RWPE2 (cell line): ENCODE results near the gene FYB1.

Experiments
- ATAC-seq: fragments of 200-7000 bp; cut with Tn5 transposase; 3 replicates; pipeline ENCODE4 v1.9.1; 2021; ENCODE audit warnings: low read depth
- DNase-seq: peaks from one replicate; pipeline ENCODE4 v3.0.0-alpha.2; 2020; ENCODE audit warnings: low spot score
- H3K27ac ChIP-seq: fragments of 450-650 bp; 2 replicates; pipeline ENCODE4 v1.5.1; 2017; ENCODE audit warnings: mild to moderate bottlenecking; ENCODE audit not compliant: poor library complexity, severe bottlenecking
- H3K27me3 ChIP-seq: fragments of 250-450 bp; sonication (Bioruptor Pico); 2 replicates; pipeline ENCODE4 v1.5.1; 2021; ENCODE audit warnings: mild to moderate bottlenecking, moderate library complexity; ENCODE audit not compliant: insufficient read depth, poor library complexity, severe bottlenecking
- H3K36me3 ChIP-seq: fragments of 250-450 bp; sonication (Bioruptor Pico); 2 replicates; pipeline ENCODE4 v1.5.1; 2020; ENCODE audit warnings: low read depth, mild to moderate bottlenecking, moderate library complexity
- H3K4me1 ChIP-seq: fragments of 250-450 bp; sonication (Bioruptor Pico); 2 replicates; pipeline ENCODE4 v1.5.1; 2021; ENCODE audit warnings: mild to moderate bottlenecking, moderate library complexity; ENCODE audit not compliant: insufficient read depth, poor library complexity, severe bottlenecking
- H3K4me3 ChIP-seq: fragments of 250-450 bp; sonication (Bioruptor Pico); 2 replicates; pipeline ENCODE4 v1.5.1; 2021; ENCODE audit warnings: mild to moderate bottlenecking, moderate library complexity; ENCODE audit not compliant: severe bottlenecking
- H3K9me3 ChIP-seq: fragments of 250-450 bp; sonication (Bioruptor Pico); 2 replicates; pipeline ENCODE4 v1.5.1; 2021; ENCODE audit warnings: mild to moderate bottlenecking, moderate library complexity; ENCODE audit not compliant: severe bottlenecking
- TF ChIP-seq, protein P1 (sequence below): fragments of 450-650 bp; IDR thresholded peaks from one replicate; pipeline ENCODE4 v1.5.1; 2017; ENCODE audit warnings: mild to moderate bottlenecking, moderate library complexity; ENCODE audit not compliant: poor library complexity, severe bottlenecking

The FYB1 gene

GRCh38 chr5:39253196-39253595 is 33.8 kb upstream of the FYB1 start:
- ATAC-seq (no peak), DNase-seq (no peak)
- no peaks in the 10 kb centered on the region for H3K27me3 ChIP-seq
- TF ChIP-seq, protein P1, sequence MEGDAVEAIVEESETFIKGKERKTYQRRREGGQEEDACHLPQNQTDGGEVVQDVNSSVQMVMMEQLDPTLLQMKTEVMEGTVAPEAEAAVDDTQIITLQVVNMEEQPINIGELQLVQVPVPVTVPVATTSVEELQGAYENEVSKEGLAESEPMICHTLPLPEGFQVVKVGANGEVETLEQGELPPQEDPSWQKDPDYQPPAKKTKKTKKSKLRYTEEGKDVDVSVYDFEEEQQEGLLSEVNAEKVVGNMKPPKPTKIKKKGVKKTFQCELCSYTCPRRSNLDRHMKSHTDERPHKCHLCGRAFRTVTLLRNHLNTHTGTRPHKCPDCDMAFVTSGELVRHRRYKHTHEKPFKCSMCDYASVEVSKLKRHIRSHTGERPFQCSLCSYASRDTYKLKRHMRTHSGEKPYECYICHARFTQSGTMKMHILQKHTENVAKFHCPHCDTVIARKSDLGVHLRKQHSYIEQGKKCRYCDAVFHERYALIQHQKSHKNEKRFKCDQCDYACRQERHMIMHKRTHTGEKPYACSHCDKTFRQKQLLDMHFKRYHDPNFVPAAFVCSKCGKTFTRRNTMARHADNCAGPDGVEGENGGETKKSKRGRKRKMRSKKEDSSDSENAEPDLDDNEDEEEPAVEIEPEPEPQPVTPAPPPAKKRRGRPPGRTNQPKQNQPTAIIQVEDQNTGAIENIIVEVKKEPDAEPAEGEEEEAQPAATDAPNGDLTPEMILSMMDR, result no peak
- H3K36me3 ChIP-seq, result no peaks in the 10 kb centered on the region
- H3K4me3 ChIP-seq, result no peak overlapping the region
- H3K9me3 ChIP-seq, result no peaks in the 10 kb centered on the region
- no peak overlapping the region for H3K27ac ChIP-seq
- H3K4me1 ChIP-seq, result peaks cover 29% of the 10 kb centered on the region

DNA sequence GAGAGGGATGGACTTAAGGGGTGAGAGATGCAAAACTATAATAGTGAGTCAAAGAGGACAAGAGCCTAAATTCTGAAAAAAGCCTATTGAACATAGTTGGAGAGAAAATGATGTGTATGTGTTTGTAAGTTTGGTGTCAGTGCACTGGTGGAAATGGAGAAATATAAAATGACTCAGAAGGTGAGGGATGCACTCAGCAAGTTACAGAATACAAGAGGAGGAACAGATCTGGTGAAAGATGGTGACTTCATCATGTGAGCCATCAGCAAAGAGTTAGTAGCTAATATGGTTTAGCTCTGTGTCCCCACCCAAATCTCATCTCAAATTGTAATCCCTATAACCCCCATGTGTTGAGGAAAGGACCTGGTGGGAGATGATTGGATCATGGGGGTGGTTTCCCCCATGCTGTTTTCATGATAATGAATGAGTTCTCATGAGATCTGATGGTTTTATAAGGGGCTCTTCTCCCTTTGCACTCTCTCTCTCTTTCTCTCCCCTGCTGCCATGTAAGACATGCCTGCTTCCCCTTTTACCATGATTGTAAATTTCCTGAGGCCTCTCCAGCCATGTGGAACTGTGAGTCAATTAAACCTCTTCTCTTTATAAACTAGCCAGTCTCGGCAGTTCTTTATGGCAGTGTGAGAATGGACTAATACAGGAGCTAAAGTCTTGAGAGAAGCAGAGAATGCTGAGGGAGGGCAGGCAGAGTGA is 30.4 kb upstream of the FYB1 start:
- Histone ChIP-seq H3K36me3 (no peaks in the 10 kb centered on the region), H3K27me3 (no peaks in the 10 kb centered on the region), H3K4me3 (no peak overlapping the region), H3K27ac (no peak overlapping the region), H3K4me1 (peaks cover 6% of the 10 kb centered on the region), H3K9me3 (peaks cover 3% of the 10 kb centered on the region)
- DNase-seq, result no peak
- ATAC-seq, result no peak
- TF ChIP-seq, protein P1, result no peak

GRCh38 chr5:39249069-39249468 is 29.7 kb upstream of the FYB1 start:
- no peak for ATAC-seq
- H3K27ac ChIP-seq, result no peak overlapping the region
- no peaks in the 10 kb centered on the region for H3K27me3 ChIP-seq
- peaks cover 3% of the 10 kb centered on the region for H3K9me3 ChIP-seq
- DNase-seq, result no peak
- H3K4me3 ChIP-seq, result no peak overlapping the region
- H3K4me1 ChIP-seq, result peaks cover 5% of the 10 kb centered on the region
- TF ChIP-seq, protein P1, result no peak
- H3K36me3 ChIP-seq, result no peaks in the 10 kb centered on the region

DNA sequence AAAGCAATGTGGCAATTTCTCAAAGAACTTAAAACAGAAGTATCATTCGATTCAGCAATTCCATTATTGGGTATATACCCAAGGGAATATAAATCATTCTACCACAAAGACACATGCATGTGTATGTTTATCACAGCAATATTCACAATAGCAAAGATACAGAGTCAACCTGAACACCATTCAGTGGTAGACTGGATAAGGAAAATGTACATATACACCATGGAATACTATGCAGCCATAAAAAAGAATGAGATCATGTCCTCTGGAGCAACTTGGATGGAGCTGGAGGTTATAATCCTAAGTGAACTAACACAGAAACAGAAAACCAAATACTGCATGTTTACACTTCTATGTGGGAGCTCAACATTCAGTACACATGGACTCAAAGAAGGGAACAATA is 21.4 kb upstream of the FYB1 start:
- Histone ChIP-seq H3K27ac (no peak overlapping the region), H3K27me3 (no peaks in the 10 kb centered on the region), H3K4me1 (no peaks in the 10 kb centered on the region), H3K4me3 (no peak overlapping the region), H3K9me3 (no peaks in the 10 kb centered on the region), H3K36me3 (no peaks in the 10 kb centered on the region)
- DNase-seq, result no peak
- ATAC-seq, result no peak
- TF ChIP-seq, protein P1, result no peak

DNA sequence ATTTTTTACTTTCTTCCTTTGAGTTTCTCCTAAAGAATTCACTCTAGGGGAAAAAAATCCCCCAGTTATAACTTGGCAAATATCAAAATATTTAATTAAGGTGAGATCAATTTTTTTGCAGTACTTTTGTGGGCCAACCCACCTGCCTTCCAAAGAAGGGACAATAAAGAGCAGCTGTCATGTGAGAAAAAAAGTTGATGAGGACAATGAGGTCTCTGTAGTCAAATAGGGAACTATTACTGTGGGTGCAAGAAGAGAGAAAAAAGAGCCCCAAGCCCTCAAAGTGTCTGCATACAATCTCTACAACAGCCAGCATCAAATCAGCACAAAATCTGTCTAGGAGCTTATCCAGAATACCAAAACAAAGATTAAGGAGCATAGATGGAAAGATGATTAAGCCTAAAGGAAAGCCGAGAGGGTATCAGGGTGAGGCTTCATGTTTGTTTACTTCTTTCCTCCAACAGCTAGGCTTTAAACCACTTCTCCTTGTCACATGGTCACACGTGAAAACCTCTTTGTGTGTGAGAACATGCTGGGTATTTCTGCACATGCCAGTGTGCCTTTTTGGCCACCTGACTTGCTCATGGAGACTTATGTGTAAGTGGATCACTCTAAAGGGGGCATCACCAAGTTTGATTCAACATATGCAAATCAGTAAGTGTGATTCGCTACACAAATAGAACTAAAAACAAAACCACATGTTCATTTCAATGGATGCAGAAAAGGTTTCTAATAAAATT is 19.2 kb upstream of the FYB1 start:
- DNase-seq, result no peak
- TF ChIP-seq, protein P1, result no peak
- Histone ChIP-seq H3K4me1 (no peaks in the 10 kb centered on the region), H3K9me3 (no peaks in the 10 kb centered on the region), H3K27ac (no peak overlapping the region), H3K4me3 (no peak overlapping the region), H3K27me3 (no peaks in the 10 kb centered on the region), H3K36me3 (no peaks in the 10 kb centered on the region)
- no peak for ATAC-seq
